ENCODE results near the gene VWDE. TPM values are rescaled to one million over a fixed set of nuclear protein-coding genes. Genes with fewer than 3 reads are reported as not detected.

The VWDE gene
- total and polyA plus RNA-seq, 2 of the 13 experiments (the other 11 are each of a cell fraction or from before 2014, with no cell fraction given): 0.12 to 0.27 TPM

DNA sequence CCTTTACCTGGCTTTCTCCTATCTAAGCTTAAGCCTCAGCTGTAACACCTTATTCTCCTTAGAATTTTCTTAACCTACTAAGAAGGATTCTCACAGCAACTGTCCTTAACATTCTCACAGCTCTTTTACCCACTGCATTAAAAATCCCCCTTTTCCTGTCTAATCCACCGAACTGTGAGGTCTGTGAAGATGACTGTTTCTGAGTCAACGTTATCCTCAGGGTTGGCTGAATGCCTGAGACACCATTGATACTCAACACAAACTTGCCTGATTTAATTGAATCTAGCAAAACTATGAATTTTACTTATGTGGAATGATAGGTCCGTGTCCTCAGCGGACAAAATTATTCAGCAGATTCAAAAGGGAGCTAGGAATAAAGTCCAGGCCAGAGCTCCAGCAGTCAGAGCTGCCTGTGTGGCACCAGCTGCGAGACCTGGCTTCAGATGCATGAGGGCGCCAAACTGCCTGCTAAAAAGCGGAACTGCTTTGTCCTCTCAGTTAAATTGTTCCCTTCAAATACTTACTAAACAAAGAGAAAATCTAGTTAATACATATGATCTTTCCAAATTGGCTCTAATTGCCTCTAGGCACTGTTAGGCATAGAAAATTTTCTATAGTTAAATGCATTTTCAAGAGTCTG, 33.4 kb upstream of the VWDE start (continued):
- TF ChIP-seq, protein P1, sequence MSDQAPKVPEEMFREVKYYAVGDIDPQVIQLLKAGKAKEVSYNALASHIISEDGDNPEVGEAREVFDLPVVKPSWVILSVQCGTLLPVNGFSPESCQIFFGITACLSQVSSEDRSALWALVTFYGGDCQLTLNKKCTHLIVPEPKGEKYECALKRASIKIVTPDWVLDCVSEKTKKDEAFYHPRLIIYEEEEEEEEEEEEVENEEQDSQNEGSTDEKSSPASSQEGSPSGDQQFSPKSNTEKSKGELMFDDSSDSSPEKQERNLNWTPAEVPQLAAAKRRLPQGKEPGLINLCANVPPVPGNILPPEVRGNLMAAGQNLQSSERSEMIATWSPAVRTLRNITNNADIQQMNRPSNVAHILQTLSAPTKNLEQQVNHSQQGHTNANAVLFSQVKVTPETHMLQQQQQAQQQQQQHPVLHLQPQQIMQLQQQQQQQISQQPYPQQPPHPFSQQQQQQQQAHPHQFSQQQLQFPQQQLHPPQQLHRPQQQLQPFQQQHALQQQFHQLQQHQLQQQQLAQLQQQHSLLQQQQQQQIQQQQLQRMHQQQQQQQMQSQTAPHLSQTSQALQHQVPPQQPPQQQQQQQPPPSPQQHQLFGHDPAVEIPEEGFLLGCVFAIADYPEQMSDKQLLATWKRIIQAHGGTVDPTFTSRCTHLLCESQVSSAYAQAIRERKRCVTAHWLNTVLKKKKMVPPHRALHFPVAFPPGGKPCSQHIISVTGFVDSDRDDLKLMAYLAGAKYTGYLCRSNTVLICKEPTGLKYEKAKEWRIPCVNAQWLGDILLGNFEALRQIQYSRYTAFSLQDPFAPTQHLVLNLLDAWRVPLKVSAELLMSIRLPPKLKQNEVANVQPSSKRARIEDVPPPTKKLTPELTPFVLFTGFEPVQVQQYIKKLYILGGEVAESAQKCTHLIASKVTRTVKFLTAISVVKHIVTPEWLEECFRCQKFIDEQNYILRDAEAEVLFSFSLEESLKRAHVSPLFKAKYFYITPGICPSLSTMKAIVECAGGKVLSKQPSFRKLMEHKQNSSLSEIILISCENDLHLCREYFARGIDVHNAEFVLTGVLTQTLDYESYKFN (CRISPR knock-in tag; conservative IDR thresholded peaks at IDR 0.05): no peak

DNA sequence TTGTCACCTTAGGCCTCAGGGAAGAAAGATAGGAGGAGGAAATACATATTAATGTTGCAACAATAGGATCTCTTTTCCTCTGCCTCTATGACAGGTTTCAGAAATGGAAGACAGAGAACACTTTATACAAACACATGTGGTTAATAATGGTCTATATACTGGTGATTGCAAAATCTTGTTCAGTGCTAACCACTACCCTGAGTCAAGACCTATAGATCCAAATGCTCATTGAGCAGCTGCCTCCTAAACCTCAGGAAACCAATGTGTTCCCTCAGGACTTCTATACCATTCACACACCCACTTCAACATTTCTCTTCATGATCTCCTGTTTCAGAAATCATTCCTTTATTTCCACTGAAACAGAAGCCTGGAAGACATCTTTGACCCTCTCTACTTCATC, 32.5 kb upstream of the VWDE start:
- Histone ChIP-seq H3K27ac (ENCODE audit: extremely low read length, insufficient read depth, low read length) (no peak overlapping the region), H3K9ac (ENCODE audit: insufficient read depth, low read depth, low read length) (no peak overlapping the region), H3K4me3 (replicated peaks in 1 of 3; ENCODE audit: insufficient read depth in 1 of 3, low read depth in 2 of 3, low read length in 3 of 3) (no peak overlapping the region), H4K20me1 (ENCODE audit: insufficient read depth, low read length) (no peaks in the 10 kb centered on the region), H2AFZ (ENCODE audit: low read length) (no peak overlapping the region), H3K4me1 (ENCODE audit: insufficient read depth, low read length) (peaks cover 8% of the 10 kb centered on the region; the same call in 1 of the 2 replicates), H3K36me3 (replicated peaks in 1 of 2; ENCODE audit: control insufficient read depth in 1 of 2, insufficient read depth in 2 of 2, low read length in 2 of 2) (no peaks in the 10 kb centered on the region), H3K4me2 (ENCODE audit: low read depth, low read length) (no peak overlapping the region), H3K27me3 (ENCODE audit: control insufficient read depth in 1 of 2, insufficient read depth in 2 of 2, low read length in 2 of 2) (no peaks in the 10 kb centered on the region; a peak in 1 of 5 replicates), H3K79me2 (ENCODE audit: insufficient read depth, low read length) (no peaks in the 10 kb centered on the region), H3K9me3 (ENCODE audit: low read length) (no peaks in the 10 kb centered on the region)
- BruUV-seq (replicated peaks): no TSS peak
- intact Hi-C loops (cut with micrococcal nuclease; ENCODE audit: unreplicated experiment): no loop called here
- ChIA-PET POLR2A (no interaction called here), CTCF (ENCODE audit: low intra/inter-chr PET ratio, low total read pairs) (no interaction called here)
- ATAC-seq: no peak
- FAIRE-seq: no peak
- DNase-seq (ENCODE audit: low spot score): no peak
- in situ Hi-C loops (cut with HindIII; ENCODE audit: extremely low pct_ligation_motif_present, low pct_unique_long_range_greater_than_20kb): no loop called here
- TF ChIP-seq ELF1 (CRISPR knock-in tag; IDR thresholded peaks at IDR 0.05) (no peak), ZNF24 (IDR thresholded peaks at IDR 0.05) (no peak)
- TF ChIP-seq, protein P2, sequence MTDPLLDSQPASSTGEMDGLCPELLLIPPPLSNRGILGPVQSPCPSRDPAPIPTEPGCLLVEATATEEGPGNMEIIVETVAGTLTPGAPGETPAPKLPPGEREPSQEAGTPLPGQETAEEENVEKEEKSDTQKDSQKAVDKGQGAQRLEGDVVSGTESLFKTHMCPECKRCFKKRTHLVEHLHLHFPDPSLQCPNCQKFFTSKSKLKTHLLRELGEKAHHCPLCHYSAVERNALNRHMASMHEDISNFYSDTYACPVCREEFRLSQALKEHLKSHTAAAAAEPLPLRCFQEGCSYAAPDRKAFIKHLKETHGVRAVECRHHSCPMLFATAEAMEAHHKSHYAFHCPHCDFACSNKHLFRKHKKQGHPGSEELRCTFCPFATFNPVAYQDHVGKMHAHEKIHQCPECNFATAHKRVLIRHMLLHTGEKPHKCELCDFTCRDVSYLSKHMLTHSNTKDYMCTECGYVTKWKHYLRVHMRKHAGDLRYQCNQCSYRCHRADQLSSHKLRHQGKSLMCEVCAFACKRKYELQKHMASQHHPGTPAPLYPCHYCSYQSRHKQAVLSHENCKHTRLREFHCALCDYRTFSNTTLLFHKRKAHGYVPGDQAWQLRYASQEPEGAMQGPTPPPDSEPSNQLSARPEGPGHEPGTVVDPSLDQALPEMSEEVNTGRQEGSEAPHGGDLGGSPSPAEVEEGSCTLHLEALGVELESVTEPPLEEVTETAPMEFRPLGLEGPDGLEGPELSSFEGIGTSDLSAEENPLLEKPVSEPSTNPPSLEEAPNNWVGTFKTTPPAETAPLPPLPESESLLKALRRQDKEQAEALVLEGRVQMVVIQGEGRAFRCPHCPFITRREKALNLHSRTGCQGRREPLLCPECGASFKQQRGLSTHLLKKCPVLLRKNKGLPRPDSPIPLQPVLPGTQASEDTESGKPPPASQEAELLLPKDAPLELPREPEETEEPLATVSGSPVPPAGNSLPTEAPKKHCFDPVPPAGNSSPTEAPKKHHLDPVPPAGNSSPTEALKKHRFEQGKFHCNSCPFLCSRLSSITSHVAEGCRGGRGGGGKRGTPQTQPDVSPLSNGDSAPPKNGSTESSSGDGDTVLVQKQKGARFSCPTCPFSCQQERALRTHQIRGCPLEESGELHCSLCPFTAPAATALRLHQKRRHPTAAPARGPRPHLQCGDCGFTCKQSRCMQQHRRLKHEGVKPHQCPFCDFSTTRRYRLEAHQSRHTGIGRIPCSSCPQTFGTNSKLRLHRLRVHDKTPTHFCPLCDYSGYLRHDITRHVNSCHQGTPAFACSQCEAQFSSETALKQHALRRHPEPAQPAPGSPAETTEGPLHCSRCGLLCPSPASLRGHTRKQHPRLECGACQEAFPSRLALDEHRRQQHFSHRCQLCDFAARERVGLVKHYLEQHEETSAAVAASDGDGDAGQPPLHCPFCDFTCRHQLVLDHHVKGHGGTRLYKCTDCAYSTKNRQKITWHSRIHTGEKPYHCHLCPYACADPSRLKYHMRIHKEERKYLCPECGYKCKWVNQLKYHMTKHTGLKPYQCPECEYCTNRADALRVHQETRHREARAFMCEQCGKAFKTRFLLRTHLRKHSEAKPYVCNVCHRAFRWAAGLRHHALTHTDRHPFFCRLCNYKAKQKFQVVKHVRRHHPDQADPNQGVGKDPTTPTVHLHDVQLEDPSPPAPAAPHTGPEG (CRISPR knock-in tag; IDR thresholded peaks at IDR 0.05): no peak
- TF ChIP-seq, protein P3, sequence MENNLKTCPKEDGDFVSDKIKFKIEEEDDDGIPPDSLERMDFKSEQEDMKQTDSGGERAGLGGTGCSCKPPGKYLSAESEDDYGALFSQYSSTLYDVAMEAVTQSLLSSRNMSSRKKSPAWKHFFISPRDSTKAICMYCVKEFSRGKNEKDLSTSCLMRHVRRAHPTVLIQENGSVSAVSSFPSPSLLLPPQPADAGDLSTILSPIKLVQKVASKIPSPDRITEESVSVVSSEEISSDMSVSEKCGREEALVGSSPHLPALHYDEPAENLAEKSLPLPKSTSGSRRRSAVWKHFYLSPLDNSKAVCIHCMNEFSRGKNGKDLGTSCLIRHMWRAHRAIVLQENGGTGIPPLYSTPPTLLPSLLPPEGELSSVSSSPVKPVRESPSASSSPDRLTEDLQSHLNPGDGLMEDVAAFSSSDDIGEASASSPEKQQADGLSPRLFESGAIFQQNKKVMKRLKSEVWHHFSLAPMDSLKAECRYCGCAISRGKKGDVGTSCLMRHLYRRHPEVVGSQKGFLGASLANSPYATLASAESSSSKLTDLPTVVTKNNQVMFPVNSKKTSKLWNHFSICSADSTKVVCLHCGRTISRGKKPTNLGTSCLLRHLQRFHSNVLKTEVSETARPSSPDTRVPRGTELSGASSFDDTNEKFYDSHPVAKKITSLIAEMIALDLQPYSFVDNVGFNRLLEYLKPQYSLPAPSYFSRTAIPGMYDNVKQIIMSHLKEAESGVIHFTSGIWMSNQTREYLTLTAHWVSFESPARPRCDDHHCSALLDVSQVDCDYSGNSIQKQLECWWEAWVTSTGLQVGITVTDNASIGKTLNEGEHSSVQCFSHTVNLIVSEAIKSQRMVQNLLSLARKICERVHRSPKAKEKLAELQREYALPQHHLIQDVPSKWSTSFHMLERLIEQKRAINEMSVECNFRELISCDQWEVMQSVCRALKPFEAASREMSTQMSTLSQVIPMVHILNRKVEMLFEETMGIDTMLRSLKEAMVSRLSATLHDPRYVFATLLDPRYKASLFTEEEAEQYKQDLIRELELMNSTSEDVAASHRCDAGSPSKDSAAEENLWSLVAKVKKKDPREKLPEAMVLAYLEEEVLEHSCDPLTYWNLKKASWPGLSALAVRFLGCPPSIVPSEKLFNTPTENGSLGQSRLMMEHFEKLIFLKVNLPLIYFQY (CRISPR knock-in tag; IDR thresholded peaks at IDR 0.05; ENCODE audit: borderline replicate concordance): no peak
- TF ChIP-seq, protein P4, sequence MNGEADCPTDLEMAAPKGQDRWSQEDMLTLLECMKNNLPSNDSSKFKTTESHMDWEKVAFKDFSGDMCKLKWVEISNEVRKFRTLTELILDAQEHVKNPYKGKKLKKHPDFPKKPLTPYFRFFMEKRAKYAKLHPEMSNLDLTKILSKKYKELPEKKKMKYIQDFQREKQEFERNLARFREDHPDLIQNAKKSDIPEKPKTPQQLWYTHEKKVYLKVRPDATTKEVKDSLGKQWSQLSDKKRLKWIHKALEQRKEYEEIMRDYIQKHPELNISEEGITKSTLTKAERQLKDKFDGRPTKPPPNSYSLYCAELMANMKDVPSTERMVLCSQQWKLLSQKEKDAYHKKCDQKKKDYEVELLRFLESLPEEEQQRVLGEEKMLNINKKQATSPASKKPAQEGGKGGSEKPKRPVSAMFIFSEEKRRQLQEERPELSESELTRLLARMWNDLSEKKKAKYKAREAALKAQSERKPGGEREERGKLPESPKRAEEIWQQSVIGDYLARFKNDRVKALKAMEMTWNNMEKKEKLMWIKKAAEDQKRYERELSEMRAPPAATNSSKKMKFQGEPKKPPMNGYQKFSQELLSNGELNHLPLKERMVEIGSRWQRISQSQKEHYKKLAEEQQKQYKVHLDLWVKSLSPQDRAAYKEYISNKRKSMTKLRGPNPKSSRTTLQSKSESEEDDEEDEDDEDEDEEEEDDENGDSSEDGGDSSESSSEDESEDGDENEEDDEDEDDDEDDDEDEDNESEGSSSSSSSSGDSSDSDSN (CRISPR knock-in tag; IDR thresholded peaks at IDR 0.05): no peak

Data from HepG2 (cell line).